Spleen (tissue), 11 donors: Measurements from ENCODE around the gene BCO2. TPM values are rescaled to one million over a fixed set of nuclear protein-coding genes. Genes with fewer than 3 reads are reported as not detected.

Experiments used
- DNase-seq: peaks from one replicate; pipeline ENCODE4 v3.0.0-alpha.2; 2020
- H3K27ac ChIP-seq, 8 donors: fragments of 200-600 bp; sonication (generic) in 7 of 8; 1 replicate in 4 of 8; 2 replicates in 4 of 8; pipeline versions ENCODE4 v1.5.0 to v1.8.0; 2016 to 2021; ENCODE audit warnings: inconsistent platforms in 4 of 8, mild to moderate bottlenecking in 4 of 8, moderate library complexity in 1 of 8
- H3K27me3 ChIP-seq, 7 donors: fragments of 200-600 bp; sonication (generic) in 6 of 7; replicated peaks in 1 of 7; 1 replicate in 4 of 7; 2 replicates in 3 of 7; pipeline versions ENCODE4 v1.5.0 to v1.8.0; 2016 to 2021; ENCODE audit warnings: inconsistent platforms in 3 of 7, mild to moderate bottlenecking in 1 of 7
- H3K36me3 ChIP-seq, 6 donors: fragments of 200-600 bp; sonication (generic) in 5 of 6; 1 replicate in 4 of 6; 2 replicates in 2 of 6; pipeline versions ENCODE4 v1.5.0 to v1.8.0; 2016 to 2021; ENCODE audit warnings: inconsistent platforms in 2 of 6
- H3K4me1 ChIP-seq, 6 donors: fragments of 200-600 bp; sonication (generic) in 5 of 6; 1 replicate in 3 of 6; 2 replicates in 3 of 6; pipeline versions ENCODE4 v1.5.0 to v1.8.0; 2016 to 2021; ENCODE audit warnings: inconsistent platforms in 3 of 6
- H3K4me3 ChIP-seq, 8 donors: fragments of 200-600 bp; sonication (generic) in 7 of 8; 1 replicate in 4 of 8; 2 replicates in 4 of 8; pipeline versions ENCODE4 v1.5.0 to v1.8.0; 2016 to 2021; ENCODE audit warnings: inconsistent platforms in 4 of 8, mild to moderate bottlenecking in 4 of 8, moderate library complexity in 2 of 8
- H3K9me3 ChIP-seq, 8 donors: fragments of 200-600 bp; sonication (generic) in 7 of 8; 1 replicate in 4 of 8; 2 replicates in 4 of 8; pipeline versions ENCODE4 v1.5.0 to v1.8.0; 2016 to 2021; ENCODE audit warnings: inconsistent platforms in 4 of 8
- CTCF ChIP-seq, 11 experiments: fragments of 200-600 bp in 7 of 11; fragments of 450-650 bp in 4 of 11; sonication (generic) in 4 of 11; IDR thresholded peaks in 8 of 11; conservative IDR thresholded peaks in 3 of 11; 1 replicate in 7 of 11; 2 replicates in 4 of 11; pipeline versions ENCODE4 v1.4.0 to v1.8.0; 2016 to 2021; ENCODE audit warnings: antibody characterized with exemption in 11 of 11, inconsistent platforms in 4 of 11, mild to moderate bottlenecking in 1 of 11
- POLR2A ChIP-seq, 3 donors: fragments of 450-650 bp; IDR thresholded peaks; one replicate each; pipeline ENCODE4 v1.5.1; 2017; ENCODE audit warnings: antibody characterized with exemption in 3 of 3, mild to moderate bottlenecking in 1 of 3
- POLR2AphosphoS5 ChIP-seq, 3 donors: sonication (generic); formaldehyde crosslinking; IDR thresholded peaks; one replicate each; pipeline ENCODE4 v1.5.1; 2017; ENCODE audit warnings: antibody characterized with exemption in 3 of 3
- WGBS, 5 donors: extraction: QIAGEN DNeasy Blood & Tissue Kit in 3 of 5; methylation state at CpG; one replicate each; pipeline versions ENCODE4 v1.1.5 to v1.1.7; 2013 to 2018; 5-methylcytosine and 5-hydroxymethylcytosine counted together
- intact Hi-C: fragments of 100-400 bp; cut with DNase I; formaldehyde crosslinking; loops from one replicate; pipeline ENCODE4 v1.15.0; 2023; ENCODE audit warnings: low total_unique reads
- polyA plus RNA-seq, 3 donors: library from polyadenylated mRNA; stranded (reverse); fragments of 200-250 nt; gene quantifications; one replicate each; pipeline ENCODE4 v1.2.1, GENCODE V29; 2013
- total RNA-seq, 7 donors: library from RNA; depleted of rRNA in 3 of 7; stranded (reverse); fragments of >200 nt in 3 of 7; fragmentation: NEBNext Ultra II Directional in 4 of 7; extraction: Animal tissue kit (Norgen Biotek cat#: 25700) in 4 of 7; gene quantifications; one replicate each; pipeline versions ENCODE4 v1.1.0 to v1.2.1, GENCODE V29; 2016 to 2021
- donor health status: healthy with polysubstance abuse.
- donor health status: DM: no; HTN: no; CAD: no; lungs with moderate emphysema.
- donor health status: DM: no; HTN: no; CAD: no.
- donor health status: Bipolar disorder and iron deficiency.
- donor health status: healthy.
- donor health status: DM: no; HTN: no; CAD: no.
- donor health status: DM: yes; HTN: yes; CAD: no.

The BCO2 gene
- total and polyA plus RNA-seq, 10 donors, result 1.6 to 7.8 (median 3.8) TPM

GRCh38 chr11:112172362-112172994, 2.8 kb upstream of the BCO2 start:
- Histone ChIP-seq H3K9me3 (no peaks in the 10 kb centered on the region), H3K4me3 (no peak overlapping the region), H3K27ac (no peak overlapping the region), H3K27me3 (peaks cover 0 to 4% (median 0%) of the 10 kb centered on the region in 7 donors), H3K36me3 (no peaks in the 10 kb centered on the region), H3K4me1 (peaks cover 6 to 13% (median 8%) of the 10 kb centered on the region in 6 donors)
- no peak for TF ChIP-seq CTCF (IDR thresholded peaks at IDR 0.05 in 8 of 11, conservative IDR thresholded peaks at IDR 0.05 in 3 of 11)
- no peak for TF ChIP-seq POLR2AphosphoS5 (IDR thresholded peaks at IDR 0.05)
- TF ChIP-seq POLR2A (IDR thresholded peaks at IDR 0.05), result no peak
- no peak for DNase-seq
- WGBS, 5 donors, result 38 to 50% (median 40%) methylated on average over 2 of the region's 2 CpGs
- intact Hi-C loops, result no loop called here

GRCh38 chr11:112173152-112173551, 2.2 kb upstream of the BCO2 start:
- Histone ChIP-seq H3K9me3 (no peaks in the 10 kb centered on the region), H3K4me1 (peaks cover 6 to 16% (median 8%) of the 10 kb centered on the region in 6 donors), H3K27ac (no peak overlapping the region), H3K27me3 (peaks cover 0 to 4% (median 0%) of the 10 kb centered on the region in 7 donors), H3K36me3 (no peaks in the 10 kb centered on the region), H3K4me3 (no peak overlapping the region)
- intact Hi-C loops, result no loop called here
- no peak for DNase-seq
- WGBS, 5 donors, result 51 to 85% (median 66%) methylated on average over 3 of the region's 3 CpGs
- no peak for TF ChIP-seq POLR2AphosphoS5 (IDR thresholded peaks at IDR 0.05)
- no peak for TF ChIP-seq POLR2A (IDR thresholded peaks at IDR 0.05)
- TF ChIP-seq CTCF (IDR thresholded peaks at IDR 0.05 in 8 of 11, conservative IDR thresholded peaks at IDR 0.05 in 3 of 11), result no peak

GRCh38 chr11:112175599-112175952, 264 bp downstream of the BCO2 start:
- TF ChIP-seq POLR2A (IDR thresholded peaks at IDR 0.05), result no peak
- TF ChIP-seq CTCF (IDR thresholded peaks at IDR 0.05 in 8 of 11, conservative IDR thresholded peaks at IDR 0.05 in 3 of 11), result no peak
- TF ChIP-seq POLR2AphosphoS5 (IDR thresholded peaks at IDR 0.05), result no peak
- H3K27ac ChIP-seq, result peak overlapping the region in 1 of 8 donors; percentile 22
- intact Hi-C loops, result no loop called here
- DNase-seq, result no peak
- no peaks in the 10 kb centered on the region for H3K9me3 ChIP-seq
- peak overlapping the region in 5 of 8 donors; percentile 6 to 58 (median 9) for H3K4me3 ChIP-seq
- 25 to 33% (median 27%) methylated on average over 4 of the region's 4 CpGs for WGBS, 5 donors
- H3K4me1 ChIP-seq, result peaks cover 6 to 36% (median 24%) of the 10 kb centered on the region in 6 donors
- no peaks in the 10 kb centered on the region for H3K36me3 ChIP-seq
- peaks cover 0 to 4% (median 0%) of the 10 kb centered on the region in 7 donors for H3K27me3 ChIP-seq

DNA sequence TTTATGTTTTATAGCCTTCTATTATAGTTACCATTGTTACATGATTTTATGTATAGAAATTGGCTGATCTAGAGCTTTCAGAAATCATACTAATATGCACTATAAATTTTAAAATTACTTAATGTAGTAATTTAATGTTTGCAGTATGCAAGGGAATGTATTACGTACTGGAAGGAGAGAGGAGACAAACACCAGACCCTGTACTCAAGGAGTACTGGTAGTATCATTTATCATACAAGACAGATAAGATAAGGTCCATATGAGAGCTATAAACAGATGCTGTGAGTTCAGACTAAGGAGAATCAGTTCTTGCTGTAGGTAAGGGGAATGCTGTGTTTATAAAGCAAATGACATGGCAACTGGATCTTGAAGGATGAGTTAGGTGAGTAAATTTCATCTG, 765 bp downstream of the BCO2 start:
- no peaks in the 10 kb centered on the region for H3K36me3 ChIP-seq
- no peak overlapping the region for H3K27ac ChIP-seq
- DNase-seq, result no peak
- TF ChIP-seq POLR2A (IDR thresholded peaks at IDR 0.05), result no peak
- TF ChIP-seq POLR2AphosphoS5 (IDR thresholded peaks at IDR 0.05), result no peak
- no peak for TF ChIP-seq CTCF (IDR thresholded peaks at IDR 0.05 in 8 of 11, conservative IDR thresholded peaks at IDR 0.05 in 3 of 11)
- H3K4me3 ChIP-seq, result no peak overlapping the region
- H3K27me3 ChIP-seq, result peaks cover 0 to 4% (median 0%) of the 10 kb centered on the region in 7 donors
- no peaks in the 10 kb centered on the region for H3K9me3 ChIP-seq
- H3K4me1 ChIP-seq, result peaks cover 6 to 36% (median 24%) of the 10 kb centered on the region in 6 donors
- intact Hi-C loops, result no loop called here
- 93 to 98% (median 95%) methylated on average over 1 of the region's 1 CpG for WGBS, 5 donors
